SK-N-SH (cell line): ENCODE measurements around the gene IGF1R. TPM values are rescaled to one million over a fixed set of nuclear protein-coding genes. Genes with fewer than 3 reads are reported as not detected.

Experiments
- CTCF ChIA-PET: fragments of 300-600, 350-600 bp; formaldehyde crosslinking; extraction: SDS; loops from one replicate; lab custom pipeline; 2021; lab: Yijun Ruan, JAX
- POLR2A ChIA-PET: fragments of 350-600 bp; sonication (Branson Sonifier 250); formaldehyde crosslinking; extraction: SDS; loops from one replicate; lab custom pipeline; 2020; ENCODE audit warnings: antibody characterized with exemption, inconsistent platforms; lab: Yijun Ruan, JAX
- DNase-seq: peaks from one replicate; pipeline ENCODE4 v3.0.0; 2012
- H2AFZ ChIP-seq: fragments of 200-600 bp; sonication (generic); 2 replicates; pipeline ENCODE4 v1.8.1; 2016; ENCODE audit warnings: antibody characterized with exemption, mild to moderate bottlenecking, low read depth
- H3F3A ChIP-seq: fragments of 200-600 bp; sonication (generic); replicated peaks from 2 replicates; pipeline ENCODE3; 2016; ENCODE audit warnings: antibody characterized with exemption, mild to moderate bottlenecking; ENCODE audit not compliant: insufficient read depth
- H3K27ac ChIP-seq, 2 experiments: fragments of 200-500 bp in 1 of 2; fragments of 200-600 bp in 1 of 2; sonication (Bioruptor generic) in 1 of 2; sonication (generic), shearing (Covaris generic) in 1 of 2; 2 replicates each; pipeline versions ENCODE4 v1.5.1 to v1.6.1; 2014 to 2016; ENCODE audit warnings: low read depth in 2 of 2, inconsistent platforms in 1 of 2, low read length in 1 of 2, mild to moderate bottlenecking in 1 of 2, mixed read lengths in 1 of 2
- H3K27me3 ChIP-seq: fragments of 200-600 bp; sonication (generic), shearing (Covaris generic); 2 replicates; pipeline ENCODE4 v1.6.1; 2016; ENCODE audit warnings: mixed run types; ENCODE audit not compliant: insufficient read depth
- H3K36me3 ChIP-seq, 2 experiments: fragments of 200-500 bp in 1 of 2; fragments of 200-600 bp in 1 of 2; sonication (Bioruptor generic) in 1 of 2; sonication (generic) in 1 of 2; replicated peaks in 1 of 2; 2 replicates each; pipeline versions ENCODE3 to v1.5.1; 2014 to 2016; ENCODE audit warnings: low read length in 1 of 2, mild to moderate bottlenecking in 1 of 2; ENCODE audit not compliant: insufficient read depth in 2 of 2, control insufficient read depth in 1 of 2
- H3K4me1 ChIP-seq, 2 experiments: fragments of 200-500 bp in 1 of 2; fragments of 200-600 bp in 1 of 2; sonication (Bioruptor generic) in 1 of 2; sonication (generic), shearing (Covaris generic) in 1 of 2; 2 replicates each; pipeline versions ENCODE4 v1.5.1 to v1.6.1; 2014 to 2016; ENCODE audit warnings: low read depth in 1 of 2, low read length in 1 of 2, mixed run types in 1 of 2; ENCODE audit not compliant: insufficient read depth in 2 of 2, control insufficient read depth in 1 of 2
- H3K4me2 ChIP-seq: fragments of 200-600 bp; sonication (generic), shearing (Covaris generic); 2 replicates; pipeline ENCODE4 v1.6.1; 2017; ENCODE audit warnings: mixed run types
- H3K4me3 ChIP-seq, 2 experiments: fragments of 200-500 bp in 1 of 2; fragments of 200-600 bp in 1 of 2; sonication (Bioruptor generic) in 1 of 2; sonication (generic), shearing (Covaris generic) in 1 of 2; 2 replicates each; pipeline versions ENCODE4 v1.5.1 to v1.8.1; 2014 to 2016; ENCODE audit warnings: low read depth in 2 of 2, inconsistent platforms in 1 of 2, low read length in 1 of 2, mild to moderate bottlenecking in 1 of 2, mixed read lengths in 1 of 2, moderate library complexity in 1 of 2
- H3K79me2 ChIP-seq: fragments of 200-600 bp; sonication (generic); 2 replicates; pipeline ENCODE4 v1.8.1; 2017; ENCODE audit warnings: mild to moderate bottlenecking; ENCODE audit not compliant: insufficient read depth
- H3K9ac ChIP-seq: fragments of 200-600 bp; sonication (generic); 2 replicates; pipeline ENCODE4 v1.6.1; 2017; ENCODE audit warnings: mixed run types
- H3K9me2 ChIP-seq: fragments of 200-600 bp; sonication (generic); 2 replicates; pipeline ENCODE4 v1.6.1; 2017; ENCODE audit warnings: mixed run types
- H3K9me3 ChIP-seq: fragments of 200-600 bp; sonication (generic); 2 replicates; pipeline ENCODE4 v1.6.1; 2017; ENCODE audit warnings: mixed run types, mild to moderate bottlenecking, moderate library complexity
- H4K20me1 ChIP-seq: fragments of 200-600 bp; sonication (generic); 2 replicates; pipeline ENCODE4 v1.6.1; 2017; ENCODE audit warnings: mild to moderate bottlenecking, mixed run types; ENCODE audit not compliant: insufficient read depth
- CHD2 ChIP-seq: fragments of 150-350 bp; IDR thresholded peaks from 2 replicates; pipeline ENCODE4 v1.6.1; 2018; ENCODE audit warnings: low read length; ENCODE audit not compliant: partially characterized antibody
- CTCF ChIP-seq: fragments of 200-600 bp; sonication (generic); IDR thresholded peaks from 2 replicates; pipeline ENCODE4 v1.6.1; 2017; ENCODE audit warnings: antibody characterized with exemption, mild to moderate bottlenecking, moderate library complexity
- ELF1 ChIP-seq: IDR thresholded peaks from 2 replicates; pipeline ENCODE4 v1.4.0; 2012
- EP300 ChIP-seq, 2 experiments: IDR thresholded peaks; 2 replicates each; pipeline versions ENCODE4 v1.4.0 to v1.6.1; 2012; ENCODE audit warnings: borderline replicate concordance in 1 of 2, low read depth in 1 of 2, low read length in 1 of 2
- GABPA ChIP-seq: IDR thresholded peaks from 2 replicates; pipeline ENCODE4 v1.4.0; 2012; ENCODE audit warnings: low read depth, mild to moderate bottlenecking
- GATA2 ChIP-seq: sonication (generic); formaldehyde crosslinking; IDR thresholded peaks from 2 replicates; pipeline ENCODE4 v1.5.0; 2020; ENCODE audit warnings: mild to moderate bottlenecking, missing genetic modification reagents
- IRF3 ChIP-seq: fragments of 150-350 bp; IDR thresholded peaks from 2 replicates; pipeline ENCODE4 v1.6.1; 2016; ENCODE audit warnings: mild to moderate bottlenecking, low read depth, low read length
- MAX ChIP-seq: IDR thresholded peaks from 2 replicates; pipeline ENCODE4 v1.4.0; 2012; ENCODE audit warnings: low read depth
- NRF1 ChIP-seq: IDR thresholded peaks from 2 replicates; pipeline ENCODE4 v1.6.1; 2012; ENCODE audit warnings: low read depth, mild to moderate bottlenecking, low read length
- PBX3 ChIP-seq: IDR thresholded peaks from 2 replicates; pipeline ENCODE4; 2012
- POLR2AphosphoS5 ChIP-seq: IDR thresholded peaks from 2 replicates; pipeline ENCODE4 v1.6.1; 2012; ENCODE audit warnings: low read depth, low read length
- RAD21 ChIP-seq: IDR thresholded peaks from 2 replicates; pipeline ENCODE4 v1.6.1; 2012; ENCODE audit warnings: mild to moderate bottlenecking, low read length
- RFX5 ChIP-seq: IDR thresholded peaks from 2 replicates; pipeline ENCODE4 v1.6.1; 2012; ENCODE audit warnings: mild to moderate bottlenecking, improper control_type of control experiment, low read length
- SIN3A ChIP-seq: IDR thresholded peaks from 2 replicates; pipeline ENCODE4 v1.6.1; 2012; ENCODE audit warnings: low read depth, mild to moderate bottlenecking, low read length, moderate library complexity, borderline replicate concordance
- TAF1 ChIP-seq: IDR thresholded peaks from 2 replicates; pipeline ENCODE4 v1.6.1; 2012; ENCODE audit warnings: low read depth, mild to moderate bottlenecking, low read length, moderate library complexity, borderline replicate concordance
- TEAD4 ChIP-seq: IDR thresholded peaks from 2 replicates; pipeline ENCODE4 v1.4.0; 2012; ENCODE audit warnings: mild to moderate bottlenecking, borderline replicate concordance; ENCODE audit not compliant: insufficient read depth
- USF2 ChIP-seq: fragments of 150-350 bp; IDR thresholded peaks from 2 replicates; pipeline ENCODE4 v1.6.1; 2017; ENCODE audit warnings: antibody characterized with exemption, low read length, low read depth, borderline replicate concordance
- WGBS: methylation state at CpG from one replicate; pipeline ENCODE4 v1.1.6; 2017; ENCODE audit warnings: low lambda C conversion rate; 5-methylcytosine and 5-hydroxymethylcytosine counted together
- polyA plus RNA-seq, 3 experiments: library from polyadenylated mRNA; depleted of rRNA; stranded (reverse); fragments of >200 nt; gene quantifications; 2 replicates each; pipeline ENCODE4 v1.2.3, GENCODE V29; 2012

The IGF1R gene
- polyA plus RNA-seq, 1 of the 3 experiments (the other 2 are of a cell fraction) = 9.5 TPM

GRCh38 chr15:98926236-98926635, 277.9 kb downstream of the IGF1R start:
- no peaks in the 10 kb centered on the region for H3K9me3 ChIP-seq
- WGBS = 97% methylated on average over 1 of the region's 1 CpG
- H3K4me2 ChIP-seq = no peak overlapping the region
- no peak overlapping the region for H3K4me3 ChIP-seq
- H3K9ac ChIP-seq = no peak overlapping the region
- H3F3A ChIP-seq = no peaks in the 10 kb centered on the region
- peaks cover 17 to 47% of the 10 kb centered on the region in 2 experiments for H3K36me3 ChIP-seq
- no peaks in the 10 kb centered on the region for H3K9me2 ChIP-seq
- CTCF ChIA-PET = interaction anchor here (0.5 to 1.3 kb wide), 3 partner anchors 22 to 164 kb away, joined by 3 to 4 read pairs (median 3); no protein-coding TSS in a partner anchor
- POLR2A ChIA-PET = no interaction called here
- H3K27me3 ChIP-seq = no peaks in the 10 kb centered on the region
- no peaks in the 10 kb centered on the region for H3K79me2 ChIP-seq
- H3K27ac ChIP-seq = no peak overlapping the region
- H2AFZ ChIP-seq = no peak overlapping the region
- peaks cover 0 to 10% of the 10 kb centered on the region in 2 experiments; a peak in 2 of 4 replicates for H3K4me1 ChIP-seq
- H4K20me1 ChIP-seq = no peaks in the 10 kb centered on the region
- TF ChIP-seq RAD21 = no peak
- TF ChIP-seq GATA2 (CRISPR knock-in tag) = no peak
- no peak for TF ChIP-seq PBX3
- no peak for TF ChIP-seq MAX
- no peak for TF ChIP-seq USF2
- DNase-seq = no peak

- no peaks in the 10 kb centered on the region for H3K79me2 ChIP-seq
- H4K20me1 ChIP-seq = no peaks in the 10 kb centered on the region
- H3K27ac ChIP-seq = no peak overlapping the region; a peak in 1 of 4 replicates
- H2AFZ ChIP-seq = no peak overlapping the region
- WGBS = 53% methylated on average over 3 of the region's 3 CpGs
- POLR2A ChIA-PET = no interaction called here
- peaks cover 17 to 49% of the 10 kb centered on the region in 2 experiments for H3K36me3 ChIP-seq
- no peak overlapping the region for H3K4me2 ChIP-seq
- H3K9me3 ChIP-seq = no peaks in the 10 kb centered on the region
- H3K27me3 ChIP-seq = no peaks in the 10 kb centered on the region
- peaks cover 0 to 10% of the 10 kb centered on the region in 2 experiments; a peak in 2 of 4 replicates for H3K4me1 ChIP-seq
- TF ChIP-seq TEAD4 (no peak), TAF1 (no peak), MAX (no peak), SIN3A (no peak), GABPA (no peak), ELF1 (no peak), NRF1 (no peak), CHD2 (no peak), GATA2 (CRISPR knock-in tag) (no peak), POLR2AphosphoS5 (no peak), RFX5 (no peak), PBX3 (no peak), IRF3 (no peak), CTCF (no peak), EP300 (IDR thresholded peaks at IDR 0.05; ENCODE audit: borderline replicate concordance in 1 of 2, low read depth in 1 of 2, low read length in 1 of 2) (no peak), USF2 (no peak), RAD21 (no peak)
- no peak overlapping the region for H3K9ac ChIP-seq
- no peak overlapping the region for H3K4me3 ChIP-seq
- CTCF ChIA-PET = interaction anchor here (0.6 to 1.3 kb wide), 5 partner anchors 22 to 193 kb away, joined by 3 to 4 read pairs (median 3); no protein-coding TSS in a partner anchor
- no peaks in the 10 kb centered on the region for H3K9me2 ChIP-seq
- DNase-seq = no peak
- H3F3A ChIP-seq = no peaks in the 10 kb centered on the region
These were observed 278.7 kb downstream of the IGF1R start for GRCh38 chr15:98927022-98927421.
